DOHH2 (cell line): ENCODE results near the gene CENPP.

Source experiments
- H3F3A ChIP-seq: fragments of 200-600 bp; sonication (generic), shearing (Covaris generic); 2 replicates; pipeline ENCODE4 v1.6.0; 2016; ENCODE audit warnings: antibody characterized with exemption, mild to moderate bottlenecking; ENCODE audit not compliant: control insufficient read depth, insufficient read depth
- H3K27ac ChIP-seq: fragments of 200-600 bp; sonication (generic); 2 replicates; pipeline ENCODE4 v1.5.1; 2014; ENCODE audit warnings: low read depth, mild to moderate bottlenecking, low read length, moderate library complexity
- H3K27me3 ChIP-seq: fragments of 200-600 bp; sonication (generic); 2 replicates; pipeline ENCODE4 v1.6.1; 2014; ENCODE audit warnings: mild to moderate bottlenecking, low read length, mixed read lengths; ENCODE audit not compliant: control insufficient read depth
- H3K36me3 ChIP-seq: fragments of 200-600 bp; sonication (generic); 2 replicates; pipeline ENCODE4 v1.6.1; 2014; ENCODE audit warnings: mild to moderate bottlenecking, low read length, moderate library complexity, mixed read lengths; ENCODE audit not compliant: control insufficient read depth
- H3K4me1 ChIP-seq: fragments of 200-600 bp; sonication (generic); 2 replicates; pipeline ENCODE4 v1.6.1; 2014; ENCODE audit warnings: mild to moderate bottlenecking, low read length, mixed read lengths; ENCODE audit not compliant: control insufficient read depth
- H3K4me2 ChIP-seq: fragments of 200-600 bp; sonication (generic); 2 replicates; pipeline ENCODE4 v1.6.0; 2014; ENCODE audit warnings: mild to moderate bottlenecking, low read length, moderate library complexity
- H3K4me3 ChIP-seq: fragments of 200-600 bp; sonication (generic); 2 replicates; pipeline ENCODE4 v1.5.1; 2014; ENCODE audit warnings: mild to moderate bottlenecking, low read length, mixed read lengths
- H3K79me2 ChIP-seq: fragments of 200-600 bp; sonication (generic); 2 replicates; pipeline ENCODE4 v1.6.1; 2014; ENCODE audit warnings: mild to moderate bottlenecking, low read length, mixed read lengths; ENCODE audit not compliant: control insufficient read depth
- H3K9me2 ChIP-seq: fragments of 200-600 bp; sonication (generic); replicated peaks from 2 replicates; pipeline ENCODE4 v1.6.1; 2014; ENCODE audit warnings: mild to moderate bottlenecking, low read length, mixed read lengths; ENCODE audit not compliant: control insufficient read depth
- H3K9me3 ChIP-seq: fragments of 200-600 bp; sonication (generic); 2 replicates; pipeline ENCODE4 v1.6.1; 2014; ENCODE audit warnings: antibody characterized with exemption, low read length, mixed read lengths; ENCODE audit not compliant: control insufficient read depth, insufficient read depth
- H4K20me1 ChIP-seq: fragments of 200-600 bp; sonication (generic); 2 replicates; pipeline ENCODE4 v1.6.0; 2014; ENCODE audit warnings: low read depth, mild to moderate bottlenecking, antibody characterized with exemption, low read length, moderate library complexity; ENCODE audit not compliant: control insufficient read depth, insufficient read depth
- EZH2phosphoT487 ChIP-seq: fragments of 200-600 bp; sonication (generic); IDR thresholded peaks from 2 replicates; pipeline ENCODE4 v1.6.1; 2017; ENCODE audit warnings: borderline replicate concordance, mild to moderate bottlenecking, antibody characterized with exemption, low read length, moderate library complexity, mixed read lengths
- TF ChIP-seq, protein P1 (sequence below): fragments of 200-600 bp; sonication (generic); IDR thresholded peaks from one replicate; pipeline ENCODE4 v1.5.1; 2014; ENCODE audit warnings: antibody characterized with exemption, mild to moderate bottlenecking, low read depth, low read length; ENCODE audit not compliant: poor library complexity, severe bottlenecking

Gene CENPP

DNA sequence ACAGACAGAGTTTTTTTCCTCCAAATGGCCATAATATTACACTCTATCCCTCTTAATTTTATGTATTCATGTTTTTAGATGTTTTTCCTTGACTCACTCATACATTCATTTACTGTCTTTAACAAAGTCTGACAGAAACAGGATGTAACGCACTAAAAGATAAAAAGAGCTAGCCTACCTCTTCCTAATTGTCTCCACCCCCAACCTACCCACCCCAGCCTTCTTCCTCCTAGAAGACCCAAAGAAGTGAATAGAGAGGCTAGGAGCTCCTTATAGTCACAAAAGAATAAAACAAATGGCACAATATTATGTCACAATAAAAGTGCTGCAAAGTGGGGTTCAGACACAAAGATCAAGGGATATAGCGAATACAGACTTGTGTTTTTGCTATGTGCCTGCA is 1.3 kb upstream of the CENPP start:
- H3K36me3 ChIP-seq: peaks cover 49% of the 10 kb centered on the region
- H4K20me1 ChIP-seq: no peaks in the 10 kb centered on the region
- H3K27me3 ChIP-seq: no peaks in the 10 kb centered on the region
- peak overlapping the region; percentile 77; the same call in 1 of the 2 replicates for H3K27ac ChIP-seq
- H3K4me3 ChIP-seq: peak overlapping the region; percentile 95
- TF ChIP-seq EZH2phosphoT487: no peak
- peaks cover 27% of the 10 kb centered on the region for H3K4me1 ChIP-seq
- no peaks in the 10 kb centered on the region for H3K9me2 ChIP-seq
- peaks cover 71% of the 10 kb centered on the region for H3K79me2 ChIP-seq
- no peaks in the 10 kb centered on the region for H3F3A ChIP-seq
- H3K9me3 ChIP-seq: no peaks in the 10 kb centered on the region
- peak overlapping the region; percentile 63 for H3K4me2 ChIP-seq

- Histone ChIP-seq H3K79me2 (peaks cover 76% of the 10 kb centered on the region), H3K9me2 (no peaks in the 10 kb centered on the region), H3K9me3 (no peaks in the 10 kb centered on the region), H3K27ac (peak overlapping the region; percentile 77), H4K20me1 (no peaks in the 10 kb centered on the region), H3K4me1 (peaks cover 27% of the 10 kb centered on the region), H3K27me3 (no peaks in the 10 kb centered on the region), H3K4me2 (peak overlapping the region; percentile 63), H3F3A (no peaks in the 10 kb centered on the region), H3K36me3 (peaks cover 45% of the 10 kb centered on the region), H3K4me3 (peak overlapping the region; percentile 95)
- TF ChIP-seq EZH2phosphoT487: no peak
- TF ChIP-seq, protein P1, sequence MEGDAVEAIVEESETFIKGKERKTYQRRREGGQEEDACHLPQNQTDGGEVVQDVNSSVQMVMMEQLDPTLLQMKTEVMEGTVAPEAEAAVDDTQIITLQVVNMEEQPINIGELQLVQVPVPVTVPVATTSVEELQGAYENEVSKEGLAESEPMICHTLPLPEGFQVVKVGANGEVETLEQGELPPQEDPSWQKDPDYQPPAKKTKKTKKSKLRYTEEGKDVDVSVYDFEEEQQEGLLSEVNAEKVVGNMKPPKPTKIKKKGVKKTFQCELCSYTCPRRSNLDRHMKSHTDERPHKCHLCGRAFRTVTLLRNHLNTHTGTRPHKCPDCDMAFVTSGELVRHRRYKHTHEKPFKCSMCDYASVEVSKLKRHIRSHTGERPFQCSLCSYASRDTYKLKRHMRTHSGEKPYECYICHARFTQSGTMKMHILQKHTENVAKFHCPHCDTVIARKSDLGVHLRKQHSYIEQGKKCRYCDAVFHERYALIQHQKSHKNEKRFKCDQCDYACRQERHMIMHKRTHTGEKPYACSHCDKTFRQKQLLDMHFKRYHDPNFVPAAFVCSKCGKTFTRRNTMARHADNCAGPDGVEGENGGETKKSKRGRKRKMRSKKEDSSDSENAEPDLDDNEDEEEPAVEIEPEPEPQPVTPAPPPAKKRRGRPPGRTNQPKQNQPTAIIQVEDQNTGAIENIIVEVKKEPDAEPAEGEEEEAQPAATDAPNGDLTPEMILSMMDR: no peak
Observed at GRCh38 chr9:92324889-92325268, 874 bp upstream of the CENPP start.

DNA sequence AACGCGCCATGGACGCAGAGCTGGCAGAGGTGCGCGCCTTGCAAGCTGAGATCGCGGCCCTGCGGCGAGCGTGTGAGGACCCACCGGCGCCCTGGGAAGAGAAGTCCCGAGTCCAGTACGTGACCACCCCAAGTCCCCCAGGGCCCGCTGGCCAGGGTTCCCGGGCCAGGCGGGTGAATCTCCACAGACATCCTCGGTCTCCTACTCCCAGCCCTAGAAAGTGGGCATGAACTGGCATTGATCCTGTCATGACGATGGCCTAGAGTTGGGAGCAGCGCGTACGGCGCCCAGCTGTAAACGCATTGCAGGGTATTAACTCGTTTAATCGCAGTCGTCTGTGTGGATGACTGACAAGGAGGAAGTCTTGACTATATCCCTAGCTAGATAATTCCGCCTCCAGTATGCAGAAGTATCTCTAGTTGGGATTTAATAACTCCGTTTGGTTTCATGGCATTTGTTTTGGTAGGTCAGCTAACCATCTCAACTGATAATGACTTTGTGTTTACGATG is 293 bp downstream of the CENPP start:
- Histone ChIP-seq H3K27ac (peak overlapping the region; percentile 77), H3K4me2 (peak overlapping the region; percentile 63), H3K79me2 (peaks cover 81% of the 10 kb centered on the region), H3K4me1 (peaks cover 27% of the 10 kb centered on the region), H3K4me3 (peak overlapping the region; percentile 95), H3K9me2 (no peaks in the 10 kb centered on the region), H3K36me3 (peaks cover 35% of the 10 kb centered on the region), H3F3A (no peaks in the 10 kb centered on the region), H4K20me1 (no peaks in the 10 kb centered on the region), H3K9me3 (no peaks in the 10 kb centered on the region), H3K27me3 (no peaks in the 10 kb centered on the region)
- TF ChIP-seq, protein P1: no peak
- TF ChIP-seq EZH2phosphoT487: no peak

- H3K36me3 ChIP-seq: peaks cover 29% of the 10 kb centered on the region
- H3K4me3 ChIP-seq: peak overlapping the region; percentile 95
- peak overlapping the region; percentile 63 for H3K4me2 ChIP-seq
- peaks cover 27% of the 10 kb centered on the region for H3K4me1 ChIP-seq
- H3K9me3 ChIP-seq: no peaks in the 10 kb centered on the region
- no peaks in the 10 kb centered on the region for H3F3A ChIP-seq
- H4K20me1 ChIP-seq: no peaks in the 10 kb centered on the region
- no peaks in the 10 kb centered on the region for H3K9me2 ChIP-seq
- no peak overlapping the region for H3K27ac ChIP-seq
- H3K79me2 ChIP-seq: peaks cover 82% of the 10 kb centered on the region
- TF ChIP-seq EZH2phosphoT487: no peak
- TF ChIP-seq, protein P1: no peak
- H3K27me3 ChIP-seq: no peaks in the 10 kb centered on the region
Observed at GRCh38 chr9:92327283-92327850, 1.6 kb downstream of the CENPP start.
